B cell (primary cell): ENCODE measurements around the gene BRSK2. TPM values are rescaled to one million over a fixed set of nuclear protein-coding genes. Genes with fewer than 3 reads are reported as not detected.

ENCODE experiments used
- ATAC-seq: fragments of 200-7000 bp; cut with Tn5 transposase; one replicate; pipeline ENCODE4 v1.10.0; 2021; ENCODE audit warnings: low read depth, mild to moderate bottlenecking, moderate number of reproducible peaks, moderate library complexity
- CTCF ChIA-PET: fragments of 350-600 bp; sonication (Branson Sonifier 250); formaldehyde crosslinking; loops from one replicate; lab custom pipeline; 2021; ENCODE audit warnings: antibody characterized with exemption, inconsistent platforms; lab: Charles Lee
- POLR2A ChIA-PET: fragments of 350-600 bp; sonication (Branson Sonifier 250); formaldehyde crosslinking; loops from one replicate; lab custom pipeline; 2021; ENCODE audit warnings: antibody characterized with exemption; lab: Charles Lee
- DNase-seq: peaks from one replicate; pipeline ENCODE4 v3.0.0; 2013
- H2AFZ ChIP-seq: 2 replicates; pipeline ENCODE4 v1.6.1; 2012; ENCODE audit warnings: mild to moderate bottlenecking, low read depth, low read length; ENCODE audit not compliant: insufficient read depth, poor library complexity, severe bottlenecking
- H3K27ac ChIP-seq, 2 donors: 1 replicate in 1 of 2; 2 replicates in 1 of 2; pipeline ENCODE4 v1.5.1; 2012 to 2013; ENCODE audit warnings: low read length in 2 of 2, mild to moderate bottlenecking in 2 of 2, moderate library complexity in 1 of 2
- H3K27me3 ChIP-seq, 4 experiments: fragments of 200-600 bp in 1 of 4; sonication (generic) in 1 of 4; replicated peaks in 1 of 4; 1 replicate in 2 of 4; 2 replicates in 2 of 4; pipeline versions ENCODE4 v1.6.1 to v1.7.0; 2013 to 2016; ENCODE audit warnings: low read length in 3 of 4, mild to moderate bottlenecking in 2 of 4, mixed read lengths in 1 of 4, moderate library complexity in 1 of 4; ENCODE audit not compliant: insufficient read depth in 4 of 4, control insufficient read depth in 3 of 4; ENCODE audit errors: control extremely low read depth in 1 of 4
- H3K36me3 ChIP-seq, 2 experiments: replicated peaks in 1 of 2; 1 replicate in 1 of 2; 2 replicates in 1 of 2; pipeline versions ENCODE4 v1.6.1 to v1.7.1; 2013; ENCODE audit warnings: low read length in 1 of 2; ENCODE audit not compliant: insufficient read depth in 2 of 2, control insufficient read depth in 1 of 2; ENCODE audit errors: control extremely low read depth in 1 of 2, extremely low read depth in 1 of 2
- H3K4me1 ChIP-seq, 2 donors: fragments of 200-600 bp in 1 of 2; sonication (generic) in 1 of 2; 1 replicate in 1 of 2; 2 replicates in 1 of 2; pipeline versions ENCODE4 v1.5.1 to v1.6.1; 2013 to 2017; ENCODE audit warnings: low read length in 2 of 2; ENCODE audit not compliant: control insufficient read depth in 2 of 2, insufficient read depth in 2 of 2
- H3K4me2 ChIP-seq: replicated peaks from 2 replicates; pipeline ENCODE3; 2012; ENCODE audit warnings: mild to moderate bottlenecking, low read depth, low read length; ENCODE audit not compliant: poor library complexity, severe bottlenecking
- H3K4me3 ChIP-seq, 5 experiments: fragments of 200-600 bp in 1 of 5; sonication (generic) in 1 of 5; 1 replicate in 3 of 5; 2 replicates in 2 of 5; pipeline versions ENCODE4 v1.5.1 to v1.7.0; 2011 to 2016; ENCODE audit warnings: low read length in 4 of 5, mild to moderate bottlenecking in 4 of 5, low read depth in 2 of 5, control low read depth in 1 of 5, moderate library complexity in 1 of 5; ENCODE audit not compliant: insufficient read depth in 1 of 5; ENCODE audit errors: control extremely low read depth in 1 of 5, extremely low read depth in 1 of 5
- H3K79me2 ChIP-seq: fragments of 200-600 bp; sonication (generic); one replicate; pipeline ENCODE4 v1.6.0; 2016; ENCODE audit warnings: low read length; ENCODE audit not compliant: control insufficient read depth, insufficient read depth
- H3K9ac ChIP-seq: fragments of 200-600 bp; sonication (generic); 2 replicates; pipeline ENCODE4 v1.6.1; 2017; ENCODE audit warnings: mild to moderate bottlenecking, low read length, moderate library complexity
- H3K9me3 ChIP-seq, 3 donors: one replicate each; pipeline versions ENCODE4 v1.6.1 to v1.7.1; 2013; ENCODE audit warnings: low read length in 2 of 3; ENCODE audit not compliant: control insufficient read depth in 2 of 3, insufficient read depth in 1 of 3; ENCODE audit errors: control extremely low read depth in 1 of 3
- H4K20me1 ChIP-seq: 2 replicates; pipeline ENCODE4 v1.6.0; 2012; ENCODE audit warnings: mild to moderate bottlenecking, low read length; ENCODE audit not compliant: insufficient read depth, control insufficient read depth, poor library complexity, severe bottlenecking
- H3K27ac Mint-ChIP-seq: one replicate; pipeline ENCODE4 v1.8.0; 2021; ENCODE audit warnings: mixed read lengths
- H3K27me3 Mint-ChIP-seq: one replicate; pipeline ENCODE4 v1.8.0; 2021; ENCODE audit warnings: mixed read lengths
- H3K4me1 Mint-ChIP-seq: one replicate; pipeline ENCODE4 v1.8.0; 2021; ENCODE audit warnings: mixed read lengths
- H3K4me3 Mint-ChIP-seq: one replicate; pipeline ENCODE4 v1.8.0; 2021; ENCODE audit warnings: mixed read lengths
- H3K9me3 Mint-ChIP-seq: one replicate; pipeline ENCODE4 v1.8.0; 2022; ENCODE audit warnings: mixed read lengths; ENCODE audit not compliant: insufficient read depth
- EZH2 ChIP-seq: IDR thresholded peaks from 2 replicates; pipeline ENCODE4 v1.6.1; 2012; ENCODE audit warnings: borderline replicate concordance, low read depth, mild to moderate bottlenecking, moderate library complexity, low read length; ENCODE audit not compliant: insufficient read depth, poor library complexity, severe bottlenecking
- WGBS: methylation state at CpG from one replicate; pipeline ENCODE4 v1.1.5; 2013; ENCODE audit warnings: missing lambda C conversion rate; ENCODE audit not compliant: insufficient coverage; 5-methylcytosine and 5-hydroxymethylcytosine counted together
- intact Hi-C: fragments of 100-400 bp; cut with micrococcal nuclease; formaldehyde crosslinking; loops from one replicate; pipeline ENCODE4 v1.10.0; 2022
- polyA plus RNA-seq: library from polyadenylated mRNA; depleted of rRNA; stranded (reverse); fragments of >200 nt; gene quantifications from 2 replicates; pipeline ENCODE4 v1.2.3, GENCODE V29; 2012
- total RNA-seq, 2 donors: library from RNA; stranded (reverse); fragments of 120-200 nt in 1 of 2; gene quantifications; 1 replicate in 1 of 2; 2 replicates in 1 of 2; pipeline versions ENCODE4 v1.2.3 to v1.2.4, GENCODE V29; 2013 to 2022
- TF ChIP-seq, protein P1 (sequence below): fragments of 200-600 bp; IDR thresholded peaks from one replicate; pipeline ENCODE4 v1.8.0; 2022; ENCODE audit warnings: antibody characterized with exemption, mild to moderate bottlenecking

Gene BRSK2
- total and polyA plus RNA-seq, 2 donors (not counting 1 experiment from before 2014, with no cell fraction given): 0.51 to 0.79 TPM

DNA sequence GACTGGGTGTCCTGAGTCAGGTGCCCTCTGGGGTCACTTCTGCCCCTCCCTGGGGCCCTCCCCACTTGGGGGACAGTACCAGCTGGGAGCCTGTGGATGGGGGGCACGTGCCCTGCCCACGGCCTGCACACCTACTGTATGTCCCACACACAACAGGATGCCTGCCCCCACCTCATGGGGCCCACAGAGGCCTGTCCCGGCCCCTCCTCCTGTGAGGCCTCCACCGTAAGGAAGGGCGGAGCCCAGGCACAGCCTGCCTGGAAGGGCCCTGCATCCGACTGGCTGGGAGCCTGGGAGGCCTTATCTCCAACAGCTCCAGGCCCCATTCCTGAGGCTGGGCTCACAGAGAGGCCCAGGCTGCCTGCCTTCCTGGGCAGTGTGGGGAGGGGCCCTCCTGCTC is 47.8 kb downstream of the BRSK2 start:
- no peak overlapping the region for H3K27ac Mint-ChIP-seq
- no peaks in the 10 kb centered on the region for H3K9me3 Mint-ChIP-seq
- no peaks in the 10 kb centered on the region for H3K4me1 Mint-ChIP-seq
- no peaks in the 10 kb centered on the region for H3K79me2 ChIP-seq
- WGBS: 69% methylated on average over 6 of the region's 6 CpGs
- H4K20me1 ChIP-seq: no peaks in the 10 kb centered on the region
- H3K36me3 ChIP-seq: no peaks in the 10 kb centered on the region
- no peak overlapping the region for H3K4me2 ChIP-seq
- H3K27me3 ChIP-seq: peaks cover 0 to 7% (median 0%) of the 10 kb centered on the region in 4 experiments
- no peaks in the 10 kb centered on the region for H3K4me1 ChIP-seq
- CTCF ChIA-PET: interaction anchor here (2.0 kb wide), 1 partner anchor 138 kb away, joined by 5 read pairs; no protein-coding TSS in a partner anchor
- intact Hi-C loops: no loop called here
- DNase-seq: no peak
- H3K4me3 Mint-ChIP-seq: no peak overlapping the region
- POLR2A ChIA-PET: no interaction called here
- no peaks in the 10 kb centered on the region for H3K27me3 Mint-ChIP-seq
- TF ChIP-seq, protein P1, sequence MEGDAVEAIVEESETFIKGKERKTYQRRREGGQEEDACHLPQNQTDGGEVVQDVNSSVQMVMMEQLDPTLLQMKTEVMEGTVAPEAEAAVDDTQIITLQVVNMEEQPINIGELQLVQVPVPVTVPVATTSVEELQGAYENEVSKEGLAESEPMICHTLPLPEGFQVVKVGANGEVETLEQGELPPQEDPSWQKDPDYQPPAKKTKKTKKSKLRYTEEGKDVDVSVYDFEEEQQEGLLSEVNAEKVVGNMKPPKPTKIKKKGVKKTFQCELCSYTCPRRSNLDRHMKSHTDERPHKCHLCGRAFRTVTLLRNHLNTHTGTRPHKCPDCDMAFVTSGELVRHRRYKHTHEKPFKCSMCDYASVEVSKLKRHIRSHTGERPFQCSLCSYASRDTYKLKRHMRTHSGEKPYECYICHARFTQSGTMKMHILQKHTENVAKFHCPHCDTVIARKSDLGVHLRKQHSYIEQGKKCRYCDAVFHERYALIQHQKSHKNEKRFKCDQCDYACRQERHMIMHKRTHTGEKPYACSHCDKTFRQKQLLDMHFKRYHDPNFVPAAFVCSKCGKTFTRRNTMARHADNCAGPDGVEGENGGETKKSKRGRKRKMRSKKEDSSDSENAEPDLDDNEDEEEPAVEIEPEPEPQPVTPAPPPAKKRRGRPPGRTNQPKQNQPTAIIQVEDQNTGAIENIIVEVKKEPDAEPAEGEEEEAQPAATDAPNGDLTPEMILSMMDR: no peak
- no peak for TF ChIP-seq EZH2
- no peak overlapping the region for H3K27ac ChIP-seq
- H2AFZ ChIP-seq: no peak overlapping the region
- no peak for ATAC-seq
- no peaks in the 10 kb centered on the region for H3K9me3 ChIP-seq
- no peak overlapping the region for H3K9ac ChIP-seq
- H3K4me3 ChIP-seq: no peak overlapping the region

- Mint-ChIP-seq H3K27ac (no peak overlapping the region), H3K27me3 (no peaks in the 10 kb centered on the region), H3K4me1 (no peaks in the 10 kb centered on the region), H3K4me3 (no peak overlapping the region), H3K9me3 (no peaks in the 10 kb centered on the region)
- Histone ChIP-seq H3K27ac (no peak overlapping the region), H2AFZ (no peak overlapping the region), H3K4me2 (no peak overlapping the region), H3K36me3 (no peaks in the 10 kb centered on the region), H3K79me2 (no peaks in the 10 kb centered on the region), H3K9me3 (no peaks in the 10 kb centered on the region), H3K4me3 (no peak overlapping the region), H4K20me1 (no peaks in the 10 kb centered on the region), H3K27me3 (peaks cover 0 to 7% (median 0%) of the 10 kb centered on the region in 4 experiments), H3K9ac (no peak overlapping the region), H3K4me1 (no peaks in the 10 kb centered on the region)
- WGBS: 89% methylated on average over 18 of the region's 19 CpGs
- DNase-seq (no peak), ATAC-seq (no peak)
- CTCF ChIA-PET: no interaction called here
- POLR2A ChIA-PET: no interaction called here
- intact Hi-C loops: no loop called here
- TF ChIP-seq, protein P1: no peak
- TF ChIP-seq EZH2: no peak
Measured at GRCh38 chr11:1438261-1438966, 48.7 kb downstream of the BRSK2 start.
